ENCODE results near the gene CCDC107.

DNA sequence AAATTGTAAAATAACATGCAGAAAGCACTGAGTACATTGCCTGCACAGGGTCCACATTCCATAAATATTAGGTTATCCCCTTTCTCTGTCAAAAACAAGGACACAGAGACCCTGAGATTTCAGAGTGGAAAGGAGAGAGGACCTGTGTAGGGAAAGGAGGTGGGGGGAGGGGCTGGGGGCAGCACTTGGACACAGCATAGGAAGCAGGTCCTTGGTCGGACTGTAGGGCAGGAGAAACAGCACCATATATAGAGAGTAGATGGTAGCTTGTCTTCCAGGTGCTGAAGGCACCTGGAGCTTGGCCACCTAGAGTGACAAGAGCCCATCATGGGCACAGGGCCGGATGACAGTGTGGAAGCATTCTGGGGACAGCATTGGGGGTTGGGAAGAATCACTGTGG lies 29.2 kb downstream of the CCDC107 start:
- TF ChIP-seq POLR2A (IDR thresholded peaks at IDR 0.05): no peak
- TF ChIP-seq EP300 (IDR thresholded peaks at IDR 0.05): no peak
- TF ChIP-seq, protein P1, sequence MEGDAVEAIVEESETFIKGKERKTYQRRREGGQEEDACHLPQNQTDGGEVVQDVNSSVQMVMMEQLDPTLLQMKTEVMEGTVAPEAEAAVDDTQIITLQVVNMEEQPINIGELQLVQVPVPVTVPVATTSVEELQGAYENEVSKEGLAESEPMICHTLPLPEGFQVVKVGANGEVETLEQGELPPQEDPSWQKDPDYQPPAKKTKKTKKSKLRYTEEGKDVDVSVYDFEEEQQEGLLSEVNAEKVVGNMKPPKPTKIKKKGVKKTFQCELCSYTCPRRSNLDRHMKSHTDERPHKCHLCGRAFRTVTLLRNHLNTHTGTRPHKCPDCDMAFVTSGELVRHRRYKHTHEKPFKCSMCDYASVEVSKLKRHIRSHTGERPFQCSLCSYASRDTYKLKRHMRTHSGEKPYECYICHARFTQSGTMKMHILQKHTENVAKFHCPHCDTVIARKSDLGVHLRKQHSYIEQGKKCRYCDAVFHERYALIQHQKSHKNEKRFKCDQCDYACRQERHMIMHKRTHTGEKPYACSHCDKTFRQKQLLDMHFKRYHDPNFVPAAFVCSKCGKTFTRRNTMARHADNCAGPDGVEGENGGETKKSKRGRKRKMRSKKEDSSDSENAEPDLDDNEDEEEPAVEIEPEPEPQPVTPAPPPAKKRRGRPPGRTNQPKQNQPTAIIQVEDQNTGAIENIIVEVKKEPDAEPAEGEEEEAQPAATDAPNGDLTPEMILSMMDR (IDR thresholded peaks at IDR 0.05): no peak
- TF ChIP-seq POLR2AphosphoS5 (IDR thresholded peaks at IDR 0.05): no peak

Measured in suprapubic skin (tissue), 4 donors.